Measurements from ENCODE around the gene CYBA. TPM values are rescaled to one million over a fixed set of nuclear protein-coding genes. Genes with fewer than 3 reads are reported as not detected.

CYBA gene
- total and polyA plus RNA-seq, 9 of the 15 experiments (the other 6 are each of a cell fraction or from before 2014, with no cell fraction given): 0.34 to 683 (median 93.0) TPM

DNA sequence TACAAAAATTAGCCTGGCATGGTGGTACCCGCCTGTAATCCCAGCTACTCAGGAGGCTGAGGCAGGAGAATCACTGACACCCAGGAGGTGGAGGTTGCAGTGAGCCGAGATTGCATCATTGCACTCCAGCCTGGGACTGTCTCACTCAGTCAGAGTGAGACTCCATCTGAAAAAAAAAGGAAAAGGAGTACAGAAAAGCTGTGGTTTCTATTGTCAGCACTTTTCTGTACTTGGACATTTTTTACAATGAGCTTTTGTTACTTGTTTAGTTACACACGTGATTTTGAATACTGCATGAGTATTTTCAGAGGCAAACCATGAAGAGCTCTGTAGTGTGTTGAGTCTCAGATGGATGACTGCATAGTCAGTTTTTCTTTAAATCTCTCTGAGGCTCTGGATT, 54.4 kb downstream of the CYBA start (continued):
- TF ChIP-seq, protein P1, sequence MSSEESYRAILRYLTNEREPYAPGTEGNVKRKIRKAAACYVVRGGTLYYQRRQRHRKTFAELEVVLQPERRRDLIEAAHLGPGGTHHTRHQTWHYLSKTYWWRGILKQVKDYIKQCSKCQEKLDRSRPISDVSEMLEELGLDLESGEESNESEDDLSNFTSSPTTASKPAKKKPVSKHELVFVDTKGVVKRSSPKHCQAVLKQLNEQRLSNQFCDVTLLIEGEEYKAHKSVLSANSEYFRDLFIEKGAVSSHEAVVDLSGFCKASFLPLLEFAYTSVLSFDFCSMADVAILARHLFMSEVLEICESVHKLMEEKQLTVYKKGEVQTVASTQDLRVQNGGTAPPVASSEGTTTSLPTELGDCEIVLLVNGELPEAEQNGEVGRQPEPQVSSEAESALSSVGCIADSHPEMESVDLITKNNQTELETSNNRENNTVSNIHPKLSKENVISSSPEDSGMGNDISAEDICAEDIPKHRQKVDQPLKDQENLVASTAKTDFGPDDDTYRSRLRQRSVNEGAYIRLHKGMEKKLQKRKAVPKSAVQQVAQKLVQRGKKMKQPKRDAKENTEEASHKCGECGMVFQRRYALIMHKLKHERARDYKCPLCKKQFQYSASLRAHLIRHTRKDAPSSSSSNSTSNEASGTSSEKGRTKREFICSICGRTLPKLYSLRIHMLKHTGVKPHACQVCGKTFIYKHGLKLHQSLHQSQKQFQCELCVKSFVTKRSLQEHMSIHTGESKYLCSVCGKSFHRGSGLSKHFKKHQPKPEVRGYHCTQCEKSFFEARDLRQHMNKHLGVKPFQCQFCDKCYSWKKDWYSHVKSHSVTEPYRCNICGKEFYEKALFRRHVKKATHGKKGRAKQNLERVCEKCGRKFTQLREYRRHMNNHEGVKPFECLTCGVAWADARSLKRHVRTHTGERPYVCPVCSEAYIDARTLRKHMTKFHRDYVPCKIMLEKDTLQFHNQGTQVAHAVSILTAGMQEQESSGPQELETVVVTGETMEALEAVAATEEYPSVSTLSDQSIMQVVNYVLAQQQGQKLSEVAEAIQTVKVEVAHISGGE (CRISPR knock-in tag; IDR thresholded peaks at IDR 0.05): no peak
- TF ChIP-seq, protein P2, sequence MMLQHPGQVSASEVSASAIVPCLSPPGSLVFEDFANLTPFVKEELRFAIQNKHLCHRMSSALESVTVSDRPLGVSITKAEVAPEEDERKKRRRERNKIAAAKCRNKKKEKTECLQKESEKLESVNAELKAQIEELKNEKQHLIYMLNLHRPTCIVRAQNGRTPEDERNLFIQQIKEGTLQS (IDR thresholded peaks at IDR 0.05): peak; percentile 82
- TF ChIP-seq, protein P2 (CRISPR knock-in tag; conservative IDR thresholded peaks at IDR 0.05): no peak
- TF ChIP-seq, protein P3, sequence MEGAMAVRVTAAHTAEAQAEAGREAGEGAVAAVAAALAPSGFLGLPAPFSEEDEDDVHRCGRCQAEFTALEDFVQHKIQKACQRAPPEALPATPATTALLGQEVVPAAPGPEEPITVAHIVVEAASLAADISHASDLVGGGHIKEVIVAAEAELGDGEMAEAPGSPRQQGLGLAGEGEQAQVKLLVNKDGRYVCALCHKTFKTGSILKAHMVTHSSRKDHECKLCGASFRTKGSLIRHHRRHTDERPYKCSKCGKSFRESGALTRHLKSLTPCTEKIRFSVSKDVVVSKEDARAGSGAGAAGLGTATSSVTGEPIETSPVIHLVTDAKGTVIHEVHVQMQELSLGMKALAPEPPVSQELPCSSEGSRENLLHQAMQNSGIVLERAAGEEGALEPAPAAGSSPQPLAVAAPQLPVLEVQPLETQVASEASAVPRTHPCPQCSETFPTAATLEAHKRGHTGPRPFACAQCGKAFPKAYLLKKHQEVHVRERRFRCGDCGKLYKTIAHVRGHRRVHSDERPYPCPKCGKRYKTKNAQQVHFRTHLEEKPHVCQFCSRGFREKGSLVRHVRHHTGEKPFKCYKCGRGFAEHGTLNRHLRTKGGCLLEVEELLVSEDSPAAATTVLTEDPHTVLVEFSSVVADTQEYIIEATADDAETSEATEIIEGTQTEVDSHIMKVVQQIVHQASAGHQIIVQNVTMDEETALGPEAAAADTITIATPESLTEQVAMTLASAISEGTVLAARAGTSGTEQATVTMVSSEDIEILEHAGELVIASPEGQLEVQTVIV (CRISPR knock-in tag; IDR thresholded peaks at IDR 0.05; ENCODE audit: borderline replicate concordance): no peak
- TF ChIP-seq SMAD1 (IDR thresholded peaks at IDR 0.05; ENCODE audit: low read depth, low read length, partially characterized antibody) (no peak), MEF2A (IDR thresholded peaks at IDR 0.05; ENCODE audit: control insufficient read depth, low read depth, low read length) (no peak), CBX5 (IDR thresholded peaks at IDR 0.05; ENCODE audit: borderline replicate concordance, low read depth) (no peak), ZNF445 (CRISPR knock-in tag; IDR thresholded peaks at IDR 0.05; ENCODE audit: low read depth) (no peak), HDAC1 (IDR thresholded peaks at IDR 0.05) (no peak), ZNF316 (IDR thresholded peaks at IDR 0.05) (peak; percentile 64), ZC3H8 (IDR thresholded peaks at IDR 0.05) (no peak), CEBPB (tag; IDR thresholded peaks at IDR 0.05) (peak; percentile 55), SAP30 (IDR thresholded peaks at IDR 0.05; ENCODE audit: borderline replicate concordance, insufficient read depth, low read depth, low read length, poor library complexity, severe bottlenecking) (no peak), HNRNPL (IDR thresholded peaks at IDR 0.05; ENCODE audit: low read depth, low read length) (no peak), TCF7L2 (IDR thresholded peaks at IDR 0.05; ENCODE audit: low read depth, low read length) (no peak)
- TF ChIP-seq, protein P4, sequence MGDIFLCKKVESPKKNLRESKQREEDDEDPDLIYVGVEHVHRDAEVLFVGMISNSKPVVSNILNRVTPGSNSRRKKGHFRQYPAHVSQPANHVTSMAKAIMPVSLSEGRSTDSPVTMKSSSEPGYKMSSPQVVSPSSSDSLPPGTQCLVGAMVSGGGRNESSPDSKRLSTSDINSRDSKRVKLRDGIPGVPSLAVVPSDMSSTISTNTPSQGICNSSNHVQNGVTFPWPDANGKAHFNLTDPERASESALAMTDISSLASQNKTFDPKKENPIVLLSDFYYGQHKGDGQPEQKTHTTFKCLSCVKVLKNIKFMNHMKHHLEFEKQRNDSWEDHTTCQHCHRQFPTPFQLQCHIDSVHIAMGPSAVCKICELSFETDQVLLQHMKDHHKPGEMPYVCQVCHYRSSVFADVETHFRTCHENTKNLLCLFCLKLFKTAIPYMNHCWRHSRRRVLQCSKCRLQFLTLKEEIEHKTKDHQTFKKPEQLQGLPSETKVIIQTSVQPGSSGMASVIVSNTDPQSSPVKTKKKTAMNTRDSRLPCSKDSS (IDR thresholded peaks at IDR 0.05; ENCODE audit: low read depth, partially characterized antibody): no peak
